GM21367 (cell line): ENCODE data around the gene UGT2B17.

ENCODE experiments used
- ATAC-seq: cut with Tn5 transposase; IDR thresholded peaks from one replicate; pipeline ENCODE4 v1.9.1; 2021; ENCODE audit not compliant: unreplicated experiment

UGT2B17 gene

GRCh38 chr4:68490826-68491457, 85.2 kb downstream of the UGT2B17 start:
- ATAC-seq: no peak

- ATAC-seq: no peak
Measured at GRCh38 chr4:68489338-68489737, 86.8 kb downstream of the UGT2B17 start.
